Measurements from ENCODE around the gene SLCO3A1.
"Not testable (repeated sequence)": the region's sequence is repeated elsewhere in the genome, so short reads cannot be mapped to it uniquely, and the experiment has no call there.

The SLCO3A1 gene

DNA sequence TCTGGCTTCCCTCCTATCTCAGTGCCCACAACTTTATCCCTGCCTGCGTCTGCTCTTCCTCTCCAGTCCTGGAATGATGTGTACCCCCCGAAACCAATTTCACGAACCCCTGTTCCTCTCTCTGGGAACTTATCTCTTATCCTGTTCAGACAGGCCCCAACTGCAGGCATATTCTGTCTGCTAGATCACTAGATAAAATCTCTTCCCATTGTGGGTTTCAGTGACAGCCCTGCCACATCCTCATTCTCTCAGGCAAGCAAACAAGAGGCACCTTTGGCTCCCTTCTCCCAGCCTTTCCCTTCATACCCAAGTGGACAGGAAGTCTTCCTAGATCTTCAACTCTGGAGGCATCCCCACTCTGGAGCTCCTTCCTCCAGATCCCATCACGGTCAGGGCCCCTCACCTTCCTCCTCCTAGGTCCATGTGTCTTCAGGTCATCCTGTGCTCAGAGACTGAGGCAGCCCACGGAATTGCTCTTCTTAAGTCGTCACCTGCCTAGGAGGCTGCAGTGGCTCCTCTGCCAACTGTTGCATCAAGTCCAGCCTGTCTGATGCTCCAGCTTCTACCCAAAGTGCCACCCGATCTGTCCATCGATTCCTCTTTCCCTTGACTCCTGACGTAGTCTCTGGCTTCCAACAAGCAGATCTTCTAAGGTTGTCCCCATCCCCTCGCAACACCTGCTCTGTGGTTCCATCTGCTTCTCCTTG is 190.8 kb downstream of the SLCO3A1 start:
- DNase-seq = no peak

DNA sequence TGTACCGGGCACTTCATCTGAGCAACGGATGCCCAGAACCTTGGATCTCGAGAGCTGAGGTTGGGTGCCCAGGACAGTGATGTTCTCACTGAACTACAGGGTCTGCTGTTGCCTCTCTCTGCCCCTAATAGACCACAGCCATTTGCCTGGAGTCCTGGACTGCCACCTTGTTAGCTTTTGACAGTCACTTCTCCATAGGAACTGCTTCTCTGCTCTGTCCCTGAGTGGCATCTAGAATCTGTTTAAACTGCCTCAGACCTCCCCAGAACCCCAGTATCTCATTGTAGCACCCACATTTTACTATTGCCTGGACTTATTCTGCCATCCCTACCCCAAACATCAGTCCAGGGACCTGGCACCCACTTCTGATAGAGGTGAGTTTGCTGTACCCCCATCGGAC is 194.4 kb downstream of the SLCO3A1 start:
- DNase-seq = no peak

DNA sequence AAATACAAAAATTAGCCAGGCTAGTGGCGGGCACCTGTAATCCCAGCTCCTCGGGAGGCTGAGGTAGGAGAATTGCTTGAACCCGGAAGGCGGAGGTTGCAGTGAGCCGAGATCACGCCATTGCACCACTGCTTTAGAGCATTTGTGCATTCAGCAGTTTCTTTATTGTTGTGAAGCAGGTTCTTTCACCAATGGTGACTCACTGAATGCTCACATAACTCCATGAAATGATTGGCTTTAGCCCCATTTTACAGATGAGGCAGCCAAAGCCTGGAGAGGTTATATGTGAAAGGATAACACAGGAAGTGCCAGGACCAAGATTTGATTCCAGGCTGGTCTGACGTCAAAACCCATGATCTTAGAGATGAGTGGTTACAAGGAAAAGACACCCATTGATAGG is 195.2 kb downstream of the SLCO3A1 start:
- DNase-seq = no peak

DNA sequence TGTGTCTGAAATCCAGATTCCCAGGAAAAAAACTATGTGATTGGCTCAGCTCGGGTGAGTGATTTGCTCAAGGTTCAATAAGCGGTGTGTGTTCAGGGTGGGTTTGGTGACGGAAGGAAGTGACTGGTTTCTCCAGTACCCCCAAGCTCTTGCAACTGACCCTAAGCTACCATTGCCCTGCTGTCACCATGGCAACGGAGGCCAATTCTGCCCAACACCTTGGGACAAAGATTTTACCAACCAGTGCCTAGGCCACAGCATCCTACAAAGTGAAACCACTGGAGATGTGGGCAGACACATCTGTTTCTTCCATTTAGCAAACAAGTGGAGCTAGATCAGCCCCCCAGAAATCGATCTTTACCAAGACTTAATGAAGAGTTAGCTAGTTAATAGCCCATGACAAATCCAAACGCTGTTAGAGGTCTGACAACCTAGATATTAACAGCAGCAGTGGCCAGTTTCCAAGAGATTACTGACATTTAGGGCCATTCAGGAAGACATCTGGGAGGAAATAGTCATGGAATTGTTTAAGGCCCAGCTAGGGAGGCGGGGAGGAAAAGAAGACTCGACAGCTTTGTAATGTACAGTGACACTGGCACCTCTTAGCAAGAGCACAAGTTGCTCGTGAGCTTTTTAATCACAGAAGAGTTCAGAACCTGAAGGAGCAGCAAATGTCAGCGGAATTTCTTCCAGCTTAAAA is 195.9 kb downstream of the SLCO3A1 start:
- no peak for DNase-seq

DNA sequence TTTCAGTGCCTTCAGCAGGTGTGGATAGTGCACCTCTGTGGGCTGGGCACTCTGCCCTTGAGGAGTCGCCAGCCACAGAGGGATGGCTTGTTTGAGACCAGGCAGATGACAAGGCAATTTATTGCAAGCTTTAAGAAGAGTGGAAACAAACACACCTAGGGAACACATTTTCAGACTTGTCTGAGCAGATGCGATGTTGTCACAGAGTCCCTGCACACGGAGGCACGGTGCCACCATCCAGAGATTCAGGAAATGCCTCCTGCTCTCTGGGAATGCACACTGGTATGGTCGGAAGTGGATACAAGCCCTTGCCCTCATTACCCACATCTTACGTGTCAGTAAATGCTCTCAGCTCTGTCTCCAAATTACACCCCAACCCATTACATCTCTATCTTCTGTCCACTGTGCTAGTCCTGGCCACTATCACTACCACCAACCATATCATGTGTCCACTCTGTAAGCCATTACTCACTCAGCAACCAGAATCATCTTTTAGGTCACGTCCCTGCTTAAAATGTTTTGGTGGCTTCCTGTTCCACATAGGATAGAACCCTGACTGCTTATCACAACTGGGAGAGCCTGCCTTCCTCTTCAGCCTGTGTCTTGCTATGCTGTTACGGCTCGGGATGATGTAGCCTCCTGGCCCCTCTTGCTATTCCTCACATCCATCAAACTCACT is 196.9 kb downstream of the SLCO3A1 start:
- no peak for DNase-seq

DNA sequence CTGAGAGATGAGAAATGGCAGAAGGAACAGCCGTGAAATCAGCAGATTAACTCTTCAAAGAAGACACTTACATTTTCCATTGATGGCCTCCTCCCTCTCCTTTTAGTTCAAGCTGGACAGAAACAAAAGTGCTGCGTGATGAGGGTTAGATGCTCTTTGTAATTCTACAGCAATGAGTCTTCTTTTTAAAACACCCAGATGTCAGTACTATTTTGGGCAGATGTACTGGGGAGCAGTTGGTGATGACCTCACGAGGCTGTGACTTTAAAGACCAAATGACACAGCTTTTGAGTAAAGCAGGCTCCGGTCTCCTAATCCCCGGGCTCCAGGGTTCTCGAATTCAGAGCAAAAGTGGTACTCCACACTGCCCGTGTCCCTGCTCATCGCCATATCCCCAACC is 198.2 kb downstream of the SLCO3A1 start:
- DNase-seq = no peak

DNA sequence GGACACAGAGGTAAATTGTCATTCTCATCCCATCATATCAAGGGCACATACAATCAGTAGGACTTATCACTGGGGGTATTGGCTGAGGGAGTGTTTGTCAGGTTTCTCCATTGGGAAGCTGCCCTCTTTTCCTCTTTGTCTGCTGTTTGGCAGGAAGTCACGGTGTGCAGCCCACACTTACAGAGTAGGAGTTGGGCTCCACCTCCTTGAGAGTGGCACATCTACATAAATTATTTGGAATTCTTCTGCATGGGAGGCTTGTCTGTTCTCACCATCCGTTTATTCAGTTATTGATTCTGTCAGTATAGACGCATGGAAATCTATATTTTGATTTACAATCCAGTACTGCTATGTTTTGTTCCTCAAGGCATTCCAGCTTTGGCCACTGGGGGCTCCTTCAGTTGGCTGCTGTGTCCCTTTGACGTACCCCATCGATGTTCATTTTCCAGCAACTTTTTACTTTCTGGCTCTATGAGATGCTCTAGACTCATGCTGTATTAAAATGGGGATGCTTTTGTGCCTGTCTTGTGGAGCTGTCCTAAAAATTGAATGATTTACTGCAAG is 200.3 kb downstream of the SLCO3A1 start:
- DNase-seq = no peak

DNA sequence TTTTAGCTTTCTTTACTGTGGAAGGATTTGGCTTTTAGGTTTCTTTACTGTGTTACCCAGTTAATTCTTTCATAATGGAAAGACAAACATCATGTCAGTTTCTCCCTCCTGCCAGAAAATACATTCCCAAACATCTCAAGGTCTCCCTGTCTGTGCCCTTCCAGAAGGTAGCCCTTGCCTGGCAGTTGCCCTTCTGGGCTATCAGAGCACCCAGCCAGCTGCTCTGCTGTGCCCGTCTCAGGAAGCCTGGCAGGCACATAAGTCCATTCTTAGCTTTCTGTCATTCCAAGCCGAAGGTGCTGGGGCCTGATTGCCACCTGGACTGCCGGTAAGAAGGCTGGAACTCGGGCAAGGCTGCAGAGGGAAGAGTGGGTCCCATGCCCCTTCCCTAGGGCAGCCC is 203.4 kb downstream of the SLCO3A1 start:
- DNase-seq = no peak

DNA sequence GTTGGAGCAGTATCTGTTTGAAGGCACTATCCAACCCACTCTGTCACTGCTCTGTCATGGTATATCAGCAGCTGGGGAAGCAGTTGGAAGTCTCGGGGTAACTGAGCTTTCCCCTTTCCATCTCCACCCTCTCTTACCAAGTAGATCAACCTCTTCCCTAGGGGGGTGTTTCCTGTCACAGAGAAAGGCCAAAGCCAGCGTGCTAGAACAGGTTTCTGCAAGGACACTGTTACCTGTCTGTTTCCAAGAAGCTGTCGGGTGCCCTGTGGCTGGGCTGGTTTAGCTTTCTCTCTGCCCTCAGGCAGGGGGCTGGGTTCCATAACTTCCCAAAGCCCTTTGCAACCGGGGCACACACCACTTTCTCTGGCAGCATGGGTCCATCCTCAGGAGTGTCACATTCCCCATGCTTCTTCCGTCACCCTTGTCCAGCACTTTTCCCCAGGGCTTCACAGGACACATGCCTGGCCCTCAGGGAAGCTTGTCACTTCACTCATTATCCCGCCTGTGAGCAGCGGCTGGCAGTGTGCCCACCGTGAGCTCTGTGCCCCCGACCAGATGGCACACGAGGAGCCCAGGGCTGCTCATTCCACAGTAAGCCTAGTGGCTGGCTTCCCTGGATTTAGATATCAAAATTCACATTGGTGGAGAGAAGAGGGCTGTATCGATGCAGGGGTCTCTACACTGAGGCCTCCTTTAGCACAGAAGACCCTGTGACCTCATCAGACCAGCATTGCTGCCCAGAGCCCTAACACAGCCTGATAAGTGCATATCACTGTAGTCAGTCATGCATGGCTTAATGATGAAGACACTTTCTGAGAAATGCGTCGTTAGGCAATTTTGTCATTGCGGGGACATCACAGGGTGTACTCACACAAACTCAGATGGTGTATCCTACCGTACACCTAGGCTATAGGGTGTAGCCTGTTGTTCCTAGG is 205.8 kb downstream of the SLCO3A1 start:
- no peak for DNase-seq

DNA sequence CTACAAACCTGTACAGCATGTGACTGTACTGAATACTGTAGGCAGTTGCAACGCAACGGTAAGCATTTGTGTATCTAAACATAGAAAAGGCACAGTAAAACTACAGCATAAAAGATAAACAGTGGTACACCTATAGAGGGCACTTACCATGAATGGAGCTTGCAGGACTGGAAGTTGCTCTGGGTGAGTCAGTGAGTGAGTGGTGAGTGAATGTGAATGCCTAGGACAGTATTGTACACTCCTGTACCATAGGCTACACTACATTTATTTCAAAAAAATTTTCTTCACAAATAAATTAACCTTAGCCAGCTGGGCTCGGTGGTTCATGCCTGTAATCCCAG is 206.4 kb downstream of the SLCO3A1 start:
- not testable (repeated sequence) for DNase-seq

DNA sequence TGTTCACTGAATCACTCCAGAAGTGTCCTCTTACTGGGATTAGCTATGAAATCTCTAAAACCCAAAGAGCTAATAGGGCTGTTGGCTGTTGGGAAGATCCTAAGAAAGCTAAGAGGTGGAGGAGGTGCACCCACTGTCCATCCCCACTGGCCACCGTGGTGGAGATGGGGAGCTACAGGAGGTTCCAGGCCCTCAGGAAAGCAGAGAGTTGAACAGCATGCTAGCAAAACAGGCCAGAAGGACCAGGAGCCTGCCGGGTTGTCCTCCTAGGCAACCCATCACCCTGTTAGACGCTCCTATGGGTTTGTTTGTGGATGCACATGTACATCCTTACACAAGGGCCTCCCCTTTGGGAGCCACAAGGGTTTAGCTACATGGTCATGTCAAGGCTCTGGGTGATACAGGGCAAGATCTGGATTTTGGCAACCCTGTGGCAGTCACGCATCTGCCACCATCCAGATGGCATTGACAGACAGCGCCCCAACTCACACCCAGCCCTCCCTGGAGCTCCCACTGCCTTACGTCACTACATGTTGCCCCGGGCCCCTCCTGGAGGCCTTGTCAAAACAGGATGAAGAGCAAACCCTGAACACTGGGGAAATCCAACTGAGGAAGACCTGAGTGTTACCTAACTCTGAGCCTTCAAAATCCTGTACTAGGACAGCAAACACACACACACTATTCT is 208.1 kb downstream of the SLCO3A1 start:
- no peak for DNase-seq

DNA sequence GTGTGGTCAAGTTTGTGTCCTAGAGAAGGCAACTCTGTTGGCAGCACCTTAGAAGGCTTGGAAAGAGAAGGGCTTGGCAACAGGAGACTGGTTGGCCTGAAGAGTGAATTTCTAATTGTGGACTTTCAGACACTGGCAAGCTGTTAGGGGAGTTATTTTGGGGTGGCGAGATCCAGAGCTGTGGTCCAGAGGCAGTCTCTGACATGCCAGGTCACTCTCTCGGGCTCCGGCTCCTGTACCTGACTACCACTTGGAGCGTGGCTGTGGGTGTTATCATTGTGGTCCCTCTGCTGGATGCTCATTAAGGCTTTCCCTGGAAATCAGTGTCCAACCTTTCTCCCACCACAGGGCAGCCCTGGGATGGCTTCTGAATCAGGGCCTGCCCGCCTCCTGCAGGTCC is 209.0 kb downstream of the SLCO3A1 start:
- DNase-seq = no peak

DNA sequence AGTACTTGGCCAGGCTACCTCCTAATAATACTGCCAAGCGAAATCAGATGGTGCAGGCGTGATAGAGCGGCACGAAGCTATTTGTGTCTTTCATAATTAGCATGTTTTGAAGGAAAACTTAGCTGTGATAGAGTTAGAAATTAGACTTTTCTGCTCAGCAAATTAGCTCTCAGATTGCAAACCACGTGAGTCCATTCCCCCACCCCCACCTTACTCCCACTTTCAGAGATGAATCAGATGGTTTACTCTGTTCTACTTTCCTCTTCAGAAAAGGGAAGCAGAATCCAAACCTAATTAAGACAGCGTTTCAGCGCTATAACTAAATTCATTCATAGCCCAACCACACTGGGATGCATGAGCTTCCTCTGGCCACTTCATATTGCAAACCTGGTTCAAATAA is 214.6 kb downstream of the SLCO3A1 start:
- DNase-seq = no peak

DNA sequence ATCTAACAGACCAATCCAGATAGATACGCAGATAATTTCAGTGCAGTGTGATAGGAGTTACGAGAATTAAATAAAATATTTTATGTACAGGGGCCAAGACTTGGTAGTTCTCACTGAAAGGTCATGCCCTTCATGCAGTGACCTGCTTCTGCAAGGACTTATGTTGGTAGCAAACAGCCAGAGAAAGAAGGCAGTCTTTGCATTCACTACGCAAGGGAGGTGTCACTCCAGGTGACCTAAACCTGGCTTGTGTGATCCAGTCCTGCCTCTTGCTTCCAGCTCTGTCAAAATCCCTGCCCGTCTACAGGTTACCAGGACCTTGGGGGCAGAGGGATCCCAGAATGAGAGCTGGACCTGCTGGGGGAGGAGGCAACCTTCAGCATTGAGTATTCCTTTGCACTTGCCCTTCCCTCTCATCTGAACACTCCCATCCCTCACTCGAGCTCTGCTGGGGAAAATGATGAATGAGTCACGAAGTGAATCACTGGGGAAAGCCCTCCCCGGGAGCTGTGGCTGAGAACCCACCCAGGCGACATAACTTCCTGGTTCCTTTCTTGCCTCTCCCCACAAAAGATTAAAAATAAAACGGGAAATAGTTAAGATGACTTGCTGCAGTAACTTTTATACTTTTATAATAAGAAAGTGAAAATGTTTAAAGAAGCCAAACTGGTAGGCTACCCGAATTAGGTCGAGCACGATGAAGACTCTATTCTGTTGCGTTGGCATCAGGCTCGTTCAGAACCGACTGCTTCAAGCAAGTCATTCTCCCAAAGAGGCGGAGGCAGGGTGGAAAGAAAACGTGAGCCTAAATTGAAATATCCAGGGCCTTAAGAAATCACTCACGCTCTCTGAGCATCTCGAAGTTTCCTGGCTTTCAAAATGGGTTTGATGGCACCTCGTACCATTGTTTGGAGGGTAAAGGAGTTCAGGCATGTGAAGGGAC is 216.1 kb downstream of the SLCO3A1 start:
- peak; percentile 42 to 74 for DNase-seq

DNA sequence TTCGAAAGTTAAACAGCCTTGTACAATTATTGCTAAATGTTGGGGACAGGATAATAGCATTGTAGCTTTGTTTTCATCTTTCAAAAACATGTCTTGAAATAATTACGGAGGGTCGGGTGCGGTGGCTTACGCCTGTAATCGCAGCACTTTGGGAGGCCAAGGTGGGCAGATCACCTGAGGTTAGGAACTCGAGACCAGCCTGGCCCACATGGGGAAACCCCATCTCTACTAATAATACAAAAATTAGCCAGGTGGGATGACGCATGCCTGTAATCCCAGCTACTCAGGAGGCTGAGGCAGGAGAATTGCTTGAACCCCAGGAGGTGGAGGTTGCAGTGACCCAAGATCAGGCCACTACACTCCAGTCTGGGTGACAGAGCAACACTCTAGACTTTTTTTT is 216.7 kb downstream of the SLCO3A1 start:
- not testable (repeated sequence) for DNase-seq

DNA sequence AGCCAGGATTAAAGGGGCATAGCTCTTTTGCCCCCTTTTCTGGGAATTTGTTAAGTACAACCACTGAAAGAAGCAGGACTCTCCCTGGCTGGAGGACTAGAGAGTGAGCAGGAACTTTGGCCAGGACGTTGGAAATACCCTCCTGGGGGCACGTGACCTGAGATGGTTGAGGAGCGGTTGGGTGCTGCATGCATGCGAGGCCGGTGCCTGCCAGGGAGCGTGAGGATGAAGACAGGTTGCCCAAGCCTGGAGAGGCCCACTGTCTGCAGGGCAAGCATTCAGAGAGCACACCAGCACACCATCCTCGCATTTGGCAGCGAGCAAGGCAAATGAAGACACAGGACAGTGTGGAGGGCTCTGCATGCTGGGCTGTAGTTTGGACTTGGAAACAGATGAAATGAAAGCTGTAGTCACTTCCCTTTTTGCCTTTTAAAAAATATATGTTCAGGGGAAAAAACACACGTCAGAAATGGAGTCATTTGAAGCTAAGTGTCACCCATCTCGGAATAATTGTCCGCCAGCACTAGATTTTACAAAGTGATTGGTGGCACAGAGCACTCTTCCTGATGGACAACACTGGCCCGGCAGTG is 217.6 kb downstream of the SLCO3A1 start:
- no peak for DNase-seq

DNA sequence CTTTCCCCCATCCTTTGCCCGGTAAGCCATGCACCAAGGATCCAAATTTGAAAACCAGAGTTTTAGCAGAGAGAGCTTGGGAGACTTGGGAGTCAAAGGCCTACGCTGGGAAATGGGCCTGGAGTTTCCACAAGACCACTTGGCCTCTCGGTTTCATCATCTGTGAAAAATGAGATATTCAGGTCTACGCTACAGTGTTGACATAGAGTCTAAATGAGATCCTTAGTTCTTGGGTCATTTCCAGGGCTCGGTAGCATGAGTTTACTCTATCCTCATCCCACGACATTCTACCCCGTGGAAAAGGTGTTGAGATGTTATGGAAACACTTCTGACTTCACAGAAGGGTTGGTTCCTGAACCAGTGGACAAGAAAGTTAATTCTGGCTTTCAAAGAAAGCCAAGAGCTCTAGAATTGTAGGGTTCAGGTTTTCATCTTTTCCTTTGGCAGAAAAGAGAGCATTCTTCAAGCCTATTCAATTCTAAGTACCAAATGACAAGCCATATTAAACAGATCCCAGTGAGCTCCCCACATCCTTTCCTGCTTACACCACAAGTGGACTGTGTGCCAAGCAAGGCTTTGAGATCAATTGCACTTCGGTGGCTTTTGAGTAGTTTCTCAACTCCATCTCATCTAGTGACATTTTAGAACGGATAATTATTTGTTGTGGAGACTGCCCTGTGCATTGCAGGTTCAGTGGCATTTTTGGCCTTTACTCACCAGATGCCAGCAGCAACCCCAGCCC is 219.7 kb downstream of the SLCO3A1 start:
- DNase-seq = no peak

DNA sequence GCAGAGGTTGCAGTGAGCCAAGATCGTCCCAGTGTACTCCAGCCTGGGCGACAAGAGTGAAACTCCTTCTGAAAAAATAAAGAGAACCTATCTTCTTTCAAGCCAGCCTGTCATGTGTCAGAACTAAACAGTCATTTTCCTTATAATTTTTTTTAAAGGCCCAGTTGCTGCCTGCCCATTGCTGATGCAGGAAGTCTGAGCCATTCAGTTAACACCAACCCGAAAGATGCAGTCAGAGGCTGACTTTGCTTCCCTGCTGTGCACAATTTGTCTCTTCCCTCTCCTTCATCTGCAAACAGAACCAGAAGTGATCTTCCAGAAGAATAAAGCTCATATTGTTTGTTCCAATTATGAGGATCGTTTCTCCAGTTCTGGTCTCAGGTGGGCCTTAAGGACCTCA is 220.6 kb downstream of the SLCO3A1 start:
- no peak for DNase-seq

DNA sequence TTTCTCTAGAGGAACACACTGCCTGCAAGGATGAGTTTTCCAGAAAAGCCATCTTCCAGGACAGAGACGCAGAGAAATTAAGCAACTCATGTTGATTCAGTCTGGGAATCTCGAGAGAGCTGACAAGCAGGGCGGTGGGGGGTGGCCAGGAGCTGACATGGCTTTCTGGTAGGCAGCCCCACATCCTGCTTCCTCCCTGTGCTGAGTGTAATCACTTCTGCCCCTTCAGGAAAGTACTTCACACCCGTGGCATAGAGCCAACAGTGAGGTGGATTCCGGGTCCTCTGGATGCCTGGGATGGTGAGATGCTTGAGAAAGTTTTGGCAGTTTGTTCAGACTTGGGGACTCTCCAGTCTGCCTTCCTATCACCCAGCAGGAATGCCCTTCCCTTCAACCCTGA is 221.1 kb downstream of the SLCO3A1 start:
- DNase-seq = no peak

DNA sequence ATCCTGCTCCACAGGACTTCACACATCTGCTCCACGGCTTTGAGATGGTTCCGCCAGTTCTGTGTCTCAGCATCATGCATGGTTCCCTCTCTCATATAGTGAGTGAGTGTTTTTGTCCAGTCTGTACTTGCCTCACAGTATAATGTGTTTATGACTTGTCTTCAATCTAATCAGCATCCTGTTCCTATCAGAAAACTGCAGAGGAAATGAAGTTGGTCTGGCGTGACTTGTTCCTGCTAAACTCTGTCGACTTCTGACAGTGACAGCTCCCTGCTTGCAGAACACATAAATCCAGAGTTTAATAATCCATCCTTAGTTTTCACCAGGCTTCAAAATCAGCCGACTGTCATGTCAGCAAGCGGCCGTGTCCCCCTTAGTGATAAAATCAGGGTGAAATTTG is 222.3 kb downstream of the SLCO3A1 start:
- DNase-seq = no peak

Measured in stimulated activated CD4-positive, alpha-beta T cell treated with anti-CD3 and anti-CD28 coated beads, Interleukin-4, amount 100 ng/mL, for 4 hours (primary cell).